Measurements from ENCODE around the gene SIK3.

Gene SIK3

GRCh38 chr11:116962108-116962507, 136.1 kb downstream of the SIK3 start:
- no peak for DNase-seq (ENCODE audit: low read depth)
- TF ChIP-seq MAX (IDR thresholded peaks at IDR 0.05; ENCODE audit: low read depth, low read length) (no peak), MYC (IDR thresholded peaks at IDR 0.05; ENCODE audit: low read depth, low read length) (no peak), CTCF (IDR thresholded peaks at IDR 0.05; ENCODE audit: low read depth, low read length) (no peak), POLR2A (IDR thresholded peaks at IDR 0.05; ENCODE audit: extremely low read depth, insufficient read length) (no peak)
- no peak overlapping the region for H3K4me3 ChIP-seq (ENCODE audit: low read depth, low read length)

- no peak for TF ChIP-seq CTCF (IDR thresholded peaks at IDR 0.05; ENCODE audit: low read depth, low read length)
- TF ChIP-seq MYC (IDR thresholded peaks at IDR 0.05; ENCODE audit: low read depth, low read length), result no peak
- no peak for TF ChIP-seq POLR2A (IDR thresholded peaks at IDR 0.05; ENCODE audit: extremely low read depth, insufficient read length)
- no peak for TF ChIP-seq MAX (IDR thresholded peaks at IDR 0.05; ENCODE audit: low read depth, low read length)
- H3K4me3 ChIP-seq (ENCODE audit: low read depth, low read length), result no peak overlapping the region
- DNase-seq (ENCODE audit: low read depth), result no peak
These were observed 137.3 kb downstream of the SIK3 start for GRCh38 chr11:116960930-116961329.

GRCh38 chr11:116958246-116958645, 140.0 kb downstream of the SIK3 start:
- DNase-seq (ENCODE audit: low read depth), result no peak
- TF ChIP-seq CTCF (IDR thresholded peaks at IDR 0.05; ENCODE audit: low read depth, low read length), result no peak
- no peak for TF ChIP-seq POLR2A (IDR thresholded peaks at IDR 0.05; ENCODE audit: extremely low read depth, insufficient read length)
- H3K4me3 ChIP-seq (ENCODE audit: low read depth, low read length), result no peak overlapping the region

- DNase-seq (ENCODE audit: low read depth), result no peak
- no peak overlapping the region for H3K4me3 ChIP-seq (ENCODE audit: low read depth, low read length)
- TF ChIP-seq CTCF (IDR thresholded peaks at IDR 0.05; ENCODE audit: low read depth, low read length) (no peak), POLR2A (IDR thresholded peaks at IDR 0.05; ENCODE audit: extremely low read depth, insufficient read length) (no peak), MYC (IDR thresholded peaks at IDR 0.05; ENCODE audit: low read depth, low read length) (no peak), MAX (IDR thresholded peaks at IDR 0.05; ENCODE audit: low read depth, low read length) (no peak)
These were observed 142.3 kb downstream of the SIK3 start for GRCh38 chr11:116955949-116956348.

- DNase-seq (ENCODE audit: low read depth), result no peak
These were observed 142.7 kb downstream of the SIK3 start for GRCh38 chr11:116955548-116955947.

GRCh38 chr11:116953530-116954285, 144.5 kb downstream of the SIK3 start:
- DNase-seq (ENCODE audit: low read depth), result no peak
- TF ChIP-seq CTCF (IDR thresholded peaks at IDR 0.05; ENCODE audit: low read depth, low read length) (no peak), POLR2A (IDR thresholded peaks at IDR 0.05; ENCODE audit: extremely low read depth, insufficient read length) (no peak), MYC (IDR thresholded peaks at IDR 0.05; ENCODE audit: low read depth, low read length) (no peak), MAX (IDR thresholded peaks at IDR 0.05; ENCODE audit: low read depth, low read length) (no peak)
- no peak overlapping the region for H3K4me3 ChIP-seq (ENCODE audit: low read depth, low read length)

More at GRCh38 chr11:116955548-116955947, 142.7 kb downstream of the SIK3 start:
- no peak overlapping the region for H3K4me3 ChIP-seq (ENCODE audit: low read depth, low read length)
- no peak for TF ChIP-seq MYC (IDR thresholded peaks at IDR 0.05; ENCODE audit: low read depth, low read length)
